Glutamatergic neuron (in vitro differentiated cells): ENCODE results near the gene ZNHIT2. TPM values are rescaled to one million over a fixed set of nuclear protein-coding genes. Genes with fewer than 3 reads are reported as not detected.

Source experiments
- DNase-seq: peaks from one replicate; pipeline ENCODE4 v3.0.0; 2022
- H3K27ac Mint-ChIP-seq: one replicate; pipeline ENCODE4 v1.8.0; 2020; ENCODE audit warnings: mild to moderate bottlenecking, mixed read lengths, inconsistent platforms; ENCODE audit not compliant: unreplicated experiment
- H3K27me3 Mint-ChIP-seq: one replicate; pipeline ENCODE4 v1.8.0; 2020; ENCODE audit warnings: mild to moderate bottlenecking, moderate library complexity, mixed read lengths, inconsistent platforms; ENCODE audit not compliant: unreplicated experiment
- H3K36me3 Mint-ChIP-seq: one replicate; pipeline ENCODE4 v1.8.0; 2020; ENCODE audit warnings: mild to moderate bottlenecking, mixed read lengths, inconsistent platforms; ENCODE audit not compliant: unreplicated experiment
- H3K4me1 Mint-ChIP-seq: one replicate; pipeline ENCODE4 v1.8.0; 2020; ENCODE audit warnings: mild to moderate bottlenecking, low read depth, mixed read lengths, inconsistent platforms; ENCODE audit not compliant: unreplicated experiment
- H3K4me3 Mint-ChIP-seq: one replicate; pipeline ENCODE4 v1.8.0; 2020; ENCODE audit warnings: mild to moderate bottlenecking, mixed read lengths, inconsistent platforms; ENCODE audit not compliant: unreplicated experiment
- H3K9me3 Mint-ChIP-seq: one replicate; pipeline ENCODE4 v1.8.0; 2020; ENCODE audit warnings: mild to moderate bottlenecking, moderate library complexity, mixed read lengths, inconsistent platforms; ENCODE audit not compliant: unreplicated experiment
- CTCF ChIP-seq: fragments of 200-600 bp; sonication (generic); IDR thresholded peaks from one replicate; pipeline ENCODE4 v1.5.0; 2021; ENCODE audit not compliant: partially characterized antibody, unreplicated experiment
- total RNA-seq: library from RNA; stranded (reverse); fragmentation: NEBNext Ultra II Directional; extraction: Animal tissue kit (Norgen Biotek cat#: 25700); gene quantifications from one replicate; pipeline ENCODE4 v1.2.1, GENCODE V29; 2021; ENCODE audit not compliant: unreplicated experiment

The ZNHIT2 gene
- total RNA-seq, 1 donor from 2014 or later = 4.1 TPM

GRCh38 chr11:65132238-65132987 lies 14.9 kb upstream of the ZNHIT2 start:
- no peak for TF ChIP-seq CTCF
- Mint-ChIP-seq H3K9me3 (peaks cover 9% of the 10 kb centered on the region), H3K4me3 (peak overlapping the region; percentile 97), H3K27ac (peak overlapping the region; percentile 99), H3K27me3 (peaks cover 6% of the 10 kb centered on the region), H3K4me1 (peaks cover 15% of the 10 kb centered on the region), H3K36me3 (no peaks in the 10 kb centered on the region)
- no peak for DNase-seq

- no peaks in the 10 kb centered on the region for H3K36me3 Mint-ChIP-seq
- H3K4me3 Mint-ChIP-seq = peak overlapping the region; percentile 34
- peaks cover 6% of the 10 kb centered on the region for H3K27me3 Mint-ChIP-seq
- H3K27ac Mint-ChIP-seq = no peak overlapping the region
- no peak for DNase-seq
- TF ChIP-seq CTCF = no peak
- H3K4me1 Mint-ChIP-seq = peaks cover 17% of the 10 kb centered on the region
- peaks cover 9% of the 10 kb centered on the region for H3K9me3 Mint-ChIP-seq
These were observed 14.4 kb upstream of the ZNHIT2 start for GRCh38 chr11:65131895-65132237.

- Mint-ChIP-seq H3K9me3 (peaks cover 9% of the 10 kb centered on the region), H3K4me1 (peaks cover 16% of the 10 kb centered on the region), H3K36me3 (no peaks in the 10 kb centered on the region), H3K27ac (peak overlapping the region; percentile 68), H3K4me3 (peak overlapping the region; percentile 25), H3K27me3 (peaks cover 6% of the 10 kb centered on the region)
- no peak for TF ChIP-seq CTCF
- no peak for DNase-seq
These were observed 13.9 kb upstream of the ZNHIT2 start for GRCh38 chr11:65131417-65131776.

- Mint-ChIP-seq H3K9me3 (peaks cover 9% of the 10 kb centered on the region), H3K36me3 (no peaks in the 10 kb centered on the region), H3K4me3 (peak overlapping the region; percentile 25)
These were observed 13.3 kb upstream of the ZNHIT2 start for GRCh38 chr11:65130631-65131416.

More at GRCh38 chr11:65130631-65131416, 13.3 kb upstream of the ZNHIT2 start:
- Mint-ChIP-seq H3K4me1 (peaks cover 11% of the 10 kb centered on the region), H3K27ac (peak overlapping the region; percentile 68), H3K27me3 (peaks cover 8% of the 10 kb centered on the region)
- no peak for DNase-seq
- TF ChIP-seq CTCF = no peak
